GM12873 (cell line): ENCODE results near the gene TREH.

Experiments
- TF ChIP-seq, protein P1 (sequence below): IDR thresholded peaks from 2 replicates; pipeline ENCODE4 v1.5.1; 2012; ENCODE audit warnings: low read depth, mild to moderate bottlenecking, moderate library complexity, low read length, control low read depth; ENCODE audit not compliant: insufficient read depth; ENCODE audit errors: missing control alignments

TREH gene

DNA sequence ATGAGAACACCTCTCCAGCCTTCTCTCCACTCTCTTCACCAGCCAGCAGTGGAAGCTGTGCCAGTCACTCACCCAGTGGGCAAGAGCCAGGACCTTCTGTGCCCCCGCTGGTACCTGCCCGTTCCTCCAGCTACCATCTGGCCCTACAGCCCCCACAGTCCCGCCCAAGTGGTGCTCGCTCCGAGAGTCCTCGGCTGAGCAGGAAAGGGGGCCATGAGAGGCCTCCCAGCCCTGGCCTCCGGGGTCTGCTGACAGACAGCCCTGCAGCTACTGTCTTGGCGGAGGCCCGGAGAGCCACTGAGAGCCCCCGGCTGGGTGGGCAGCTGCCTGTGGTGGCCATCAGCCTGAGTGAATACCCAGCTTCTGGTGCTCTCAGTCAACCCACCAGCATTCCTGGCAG is 51.9 kb downstream of the TREH start:
- TF ChIP-seq, protein P1, sequence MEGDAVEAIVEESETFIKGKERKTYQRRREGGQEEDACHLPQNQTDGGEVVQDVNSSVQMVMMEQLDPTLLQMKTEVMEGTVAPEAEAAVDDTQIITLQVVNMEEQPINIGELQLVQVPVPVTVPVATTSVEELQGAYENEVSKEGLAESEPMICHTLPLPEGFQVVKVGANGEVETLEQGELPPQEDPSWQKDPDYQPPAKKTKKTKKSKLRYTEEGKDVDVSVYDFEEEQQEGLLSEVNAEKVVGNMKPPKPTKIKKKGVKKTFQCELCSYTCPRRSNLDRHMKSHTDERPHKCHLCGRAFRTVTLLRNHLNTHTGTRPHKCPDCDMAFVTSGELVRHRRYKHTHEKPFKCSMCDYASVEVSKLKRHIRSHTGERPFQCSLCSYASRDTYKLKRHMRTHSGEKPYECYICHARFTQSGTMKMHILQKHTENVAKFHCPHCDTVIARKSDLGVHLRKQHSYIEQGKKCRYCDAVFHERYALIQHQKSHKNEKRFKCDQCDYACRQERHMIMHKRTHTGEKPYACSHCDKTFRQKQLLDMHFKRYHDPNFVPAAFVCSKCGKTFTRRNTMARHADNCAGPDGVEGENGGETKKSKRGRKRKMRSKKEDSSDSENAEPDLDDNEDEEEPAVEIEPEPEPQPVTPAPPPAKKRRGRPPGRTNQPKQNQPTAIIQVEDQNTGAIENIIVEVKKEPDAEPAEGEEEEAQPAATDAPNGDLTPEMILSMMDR = no peak

DNA sequence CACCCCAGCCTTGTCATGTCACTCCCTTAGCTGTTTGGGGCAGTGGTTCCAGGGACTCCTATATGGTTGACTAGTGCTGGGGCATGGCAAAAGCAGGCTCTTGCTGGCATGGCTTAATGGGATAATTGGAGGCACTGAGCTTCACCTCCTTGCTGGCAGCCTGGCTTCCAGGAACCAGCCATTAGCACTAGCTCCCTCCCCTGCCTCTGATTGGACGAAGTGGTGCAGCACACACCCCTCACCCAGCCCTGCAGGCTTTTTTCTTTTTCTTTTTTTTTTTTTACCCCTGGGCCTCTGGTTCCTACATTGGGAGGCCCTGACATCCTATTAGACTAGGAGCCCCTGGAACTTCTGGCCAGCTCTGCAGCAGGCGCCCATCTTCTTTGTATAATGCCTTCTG is 53.5 kb downstream of the TREH start:
- TF ChIP-seq, protein P1 = no peak

DNA sequence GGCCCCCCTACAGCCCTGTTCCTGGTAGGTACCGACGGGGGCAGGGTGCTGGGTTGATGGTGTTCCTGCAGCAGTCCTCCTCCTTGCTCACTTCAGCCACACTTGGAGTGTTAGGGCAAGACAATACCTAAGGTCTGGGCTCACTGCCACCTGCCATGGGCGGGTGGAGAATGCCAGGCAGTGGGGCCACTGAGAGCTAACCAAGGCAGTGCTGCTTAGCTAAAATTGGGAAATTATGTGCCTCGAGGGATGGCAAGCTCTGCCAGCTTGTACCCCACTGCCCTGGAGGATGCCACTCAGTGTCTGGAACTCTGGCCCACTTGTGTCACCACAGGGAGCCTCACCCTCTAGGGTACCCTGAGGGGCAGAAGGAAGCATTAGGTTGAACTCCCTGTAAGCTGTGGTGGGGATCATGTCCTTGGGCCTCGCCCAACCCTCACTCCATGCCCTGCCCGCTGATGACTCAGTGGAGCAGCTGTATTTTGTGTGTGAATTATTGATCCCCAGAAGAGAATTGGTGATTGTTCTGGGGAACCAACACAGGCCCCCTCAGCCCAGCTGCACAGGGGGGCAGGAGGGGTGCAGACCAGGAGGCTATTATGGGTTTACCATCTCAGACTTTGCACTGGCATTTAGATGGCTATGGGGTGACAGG is 54.3 kb downstream of the TREH start:
- TF ChIP-seq, protein P1 = no peak

DNA sequence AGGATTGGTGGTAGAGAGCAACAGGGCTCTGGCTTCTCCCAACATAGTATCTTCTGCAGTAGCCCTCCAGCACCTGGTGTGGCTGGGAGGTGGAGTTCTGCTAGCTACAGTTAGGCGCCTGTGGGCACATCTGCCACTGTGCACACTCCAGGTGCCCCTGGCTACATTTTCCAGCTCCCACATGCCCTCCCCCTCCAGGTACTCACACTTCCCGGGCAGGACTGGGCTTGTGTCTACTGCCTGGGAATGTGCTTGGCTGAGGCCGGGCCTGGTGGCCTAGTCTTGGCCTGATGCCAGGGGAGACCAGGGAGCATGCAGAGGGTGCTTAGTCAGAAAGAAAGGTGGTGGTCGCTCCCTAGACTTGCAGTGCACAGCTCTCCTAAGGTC is 56.2 kb downstream of the TREH start:
- TF ChIP-seq, protein P1 = no peak

DNA sequence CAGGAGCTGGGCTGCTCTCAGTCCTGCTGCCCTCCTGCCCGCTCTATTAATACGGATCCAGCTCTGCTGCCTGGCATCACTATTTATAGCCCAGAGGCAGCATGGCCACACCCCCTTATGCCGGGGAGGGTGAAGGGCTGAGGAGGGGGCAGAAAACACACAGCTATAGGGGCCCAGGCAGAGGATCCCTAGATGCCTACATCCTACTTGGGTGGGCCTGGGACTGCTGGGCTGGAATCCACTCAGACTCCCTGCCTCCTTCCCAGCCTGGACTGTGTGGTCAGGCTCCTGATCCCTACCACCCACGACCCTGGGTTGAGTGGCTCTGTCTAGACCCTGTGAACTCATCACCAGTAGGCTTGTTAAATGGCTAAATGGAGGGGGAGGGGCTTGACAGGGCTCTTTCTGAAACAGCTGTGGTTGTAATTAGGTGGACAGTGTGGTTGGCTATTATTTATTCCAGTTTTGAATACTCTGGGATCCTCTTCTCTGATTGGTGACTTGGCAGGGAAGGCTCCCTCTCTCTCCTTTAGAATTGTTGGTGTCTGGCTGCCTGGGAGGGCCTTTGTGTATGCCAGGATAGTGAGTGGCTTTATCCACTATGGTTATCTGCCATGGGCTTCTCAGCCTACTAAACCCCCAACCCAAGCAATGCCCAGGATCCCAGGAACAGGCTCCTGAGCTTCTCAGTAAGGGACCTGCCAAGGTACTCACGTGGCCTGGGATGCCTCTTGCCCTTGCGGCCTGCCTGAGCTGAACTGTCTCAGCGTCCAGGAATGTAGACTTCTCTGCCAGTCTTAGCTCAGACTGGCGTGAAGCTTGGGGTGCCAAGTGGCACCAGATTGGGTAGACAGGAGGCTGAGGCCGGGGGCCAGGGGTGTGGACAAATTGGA is 56.8 kb downstream of the TREH start:
- TF ChIP-seq, protein P1 = no peak

DNA sequence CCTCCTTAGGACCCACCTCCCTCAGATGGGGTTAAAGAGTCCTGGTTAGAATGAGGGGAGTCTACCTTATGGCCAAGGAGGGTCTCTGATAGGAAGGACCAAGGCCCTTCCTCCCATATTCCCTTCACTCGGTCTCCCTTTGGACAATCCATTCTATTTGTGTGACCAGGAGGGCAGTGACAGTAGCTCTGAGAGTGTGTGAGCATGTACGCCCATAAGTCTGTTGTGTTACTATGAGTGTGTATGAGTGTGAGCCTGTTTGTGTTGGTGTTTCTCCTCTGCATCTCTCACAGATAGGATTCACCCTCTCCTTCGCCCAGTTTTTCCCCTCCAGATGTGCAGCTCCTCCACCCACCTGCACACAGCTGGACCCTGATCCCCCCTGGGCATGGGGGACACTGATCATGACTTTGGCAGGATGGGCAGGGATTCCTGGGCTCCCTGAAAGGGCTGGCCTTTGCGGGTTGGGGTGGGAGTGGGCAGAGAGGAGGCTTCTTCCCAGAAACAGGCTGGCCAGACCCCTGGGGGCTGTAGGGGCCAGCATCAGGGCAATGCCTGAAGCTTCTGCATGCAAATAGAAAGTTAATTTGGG is 57.6 kb downstream of the TREH start:
- TF ChIP-seq, protein P1 = no peak
